ENCODE data around the gene ZNF30. TPM values are rescaled to one million over a fixed set of nuclear protein-coding genes. Genes with fewer than 3 reads are reported as not detected.
"Not testable (repeated sequence)": the region's sequence is repeated elsewhere in the genome, so short reads cannot be mapped to it uniquely, and the experiment has no call there.

Gene ZNF30
- polyA plus RNA-seq, 3 donors: 7.0 to 8.5 (median 7.8) TPM

- no peak for DNase-seq (ENCODE audit: low read depth in 3 of 3, low spot score in 2 of 3)
Observed at GRCh38 chr19:34959021-34959420, 32.3 kb downstream of the ZNF30 start.

DNA sequence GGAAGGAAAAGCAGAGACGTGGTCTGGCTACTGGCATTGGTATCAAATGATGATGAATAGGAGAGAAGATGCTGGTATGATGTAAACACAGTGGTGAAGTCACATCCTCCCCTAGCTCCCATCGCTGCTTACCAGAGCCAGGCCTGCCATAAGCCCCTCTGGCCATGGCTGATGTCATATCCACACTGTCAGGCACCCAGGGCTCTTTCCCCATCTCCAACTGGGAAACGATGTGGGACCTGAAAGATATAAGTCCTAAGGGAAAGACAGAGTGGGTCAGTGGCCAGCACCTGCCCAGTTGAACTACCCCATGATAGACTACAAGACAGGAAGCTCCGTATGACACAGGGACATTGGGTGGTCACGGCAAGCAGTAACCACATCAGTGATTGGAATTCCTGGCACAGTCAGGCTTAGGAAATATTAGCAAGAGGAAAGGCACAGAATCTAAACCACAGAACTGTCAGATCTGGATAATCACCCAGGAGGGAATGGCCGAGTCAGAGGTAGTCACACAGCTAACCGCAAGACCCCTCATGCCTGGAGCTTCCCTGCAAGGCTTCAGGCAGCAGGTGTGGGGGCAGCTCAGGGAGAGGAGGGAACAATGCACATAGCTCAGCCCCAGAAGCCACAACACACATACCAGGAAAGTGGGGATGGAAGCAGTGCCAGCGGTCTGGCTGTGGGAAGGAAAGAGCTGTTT, 33.6 kb downstream of the ZNF30 start:
- no peak for DNase-seq (ENCODE audit: low read depth in 3 of 3, low spot score in 2 of 3)

DNA sequence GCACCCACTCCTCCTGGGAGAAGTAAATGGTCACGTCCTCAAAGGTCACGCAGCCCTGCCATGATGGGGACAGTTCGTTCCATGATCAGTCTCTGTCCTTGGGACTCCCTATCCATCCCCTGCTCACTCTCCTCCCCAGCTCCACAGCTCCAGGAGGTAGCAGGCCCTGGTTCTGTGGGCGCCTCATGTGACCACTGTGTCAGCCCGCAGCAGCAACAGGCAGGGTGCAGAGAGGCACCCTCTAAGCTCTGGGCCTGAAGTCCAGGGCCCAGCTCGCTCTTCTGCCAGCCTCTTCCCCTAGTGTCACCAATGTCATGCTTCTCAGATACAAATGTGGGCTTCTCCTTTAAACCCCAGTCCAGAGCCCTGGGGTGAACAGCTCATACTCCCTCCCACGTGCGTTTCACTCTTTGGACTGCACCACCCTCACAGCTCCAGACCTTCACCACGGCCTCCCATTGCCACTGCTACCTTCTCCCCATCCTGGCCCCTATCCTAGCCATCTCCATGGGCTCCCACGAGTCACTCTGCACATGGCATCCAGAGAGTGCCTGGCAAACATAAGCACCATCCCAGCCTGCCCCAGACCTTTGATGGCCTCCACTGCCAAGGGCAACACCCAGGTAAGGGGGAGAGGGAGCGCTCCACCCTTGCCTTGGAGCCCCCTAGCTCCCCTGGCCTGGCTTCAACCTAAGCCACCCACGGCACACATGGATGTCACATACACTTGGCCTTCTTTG, 34.4 kb downstream of the ZNF30 start:
- DNase-seq (ENCODE audit: low read depth in 3 of 3, low spot score in 2 of 3): no peak

GRCh38 chr19:34961775-34962686, 35.3 kb downstream of the ZNF30 start:
- no peak for DNase-seq (ENCODE audit: low read depth in 3 of 3, low spot score in 2 of 3)

DNA sequence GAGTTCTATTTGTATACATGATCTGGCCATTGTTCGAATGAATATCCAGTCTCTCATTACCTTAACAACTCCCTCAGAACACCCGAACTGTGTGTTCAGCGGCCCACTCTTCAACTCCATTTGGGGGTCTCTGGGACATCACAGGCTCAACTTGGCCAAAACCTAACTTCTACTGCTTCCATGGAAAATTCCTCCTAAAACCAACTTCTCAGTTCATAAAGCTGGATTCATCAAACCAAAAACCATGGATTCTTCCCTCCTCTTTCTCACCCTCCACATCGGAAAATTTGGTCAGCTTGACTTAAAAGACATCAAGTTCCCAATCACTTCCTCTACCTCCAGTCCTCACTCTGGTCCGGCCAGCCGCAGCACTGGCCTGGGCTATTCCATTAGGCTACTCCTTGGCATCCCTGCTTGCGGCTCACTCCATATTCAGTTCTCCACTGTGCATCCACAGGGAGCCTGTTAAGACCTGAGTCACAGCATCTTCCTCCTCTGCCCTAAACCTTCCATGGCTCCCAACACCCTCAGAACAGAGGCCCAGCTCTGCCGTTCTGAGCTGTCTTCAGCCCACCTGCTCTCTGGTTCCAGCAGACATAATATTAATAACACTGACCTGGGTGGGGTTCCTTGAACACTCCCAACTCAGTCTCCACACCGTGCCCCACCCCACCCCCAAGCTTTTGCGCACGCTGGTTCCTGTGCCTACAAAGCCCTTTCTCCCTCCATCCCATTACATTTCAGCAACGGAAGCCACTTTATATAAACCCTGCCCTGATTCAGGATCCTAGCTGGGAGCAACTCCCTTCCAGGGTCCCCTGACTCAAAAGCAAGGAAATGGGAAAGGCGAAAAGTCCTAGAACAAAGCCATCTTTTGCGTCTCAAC, 36.2 kb downstream of the ZNF30 start:
- no peak for DNase-seq (ENCODE audit: low read depth in 3 of 3, low spot score in 2 of 3)

- DNase-seq (ENCODE audit: low read depth in 3 of 3, low spot score in 2 of 3): peak in 2 of 3 donors; percentile 36 to 50
Observed at GRCh38 chr19:34963573-34964406, 37.1 kb downstream of the ZNF30 start, which contains the start of gene ZNF792. Gene ZNF792, minus strand, starts transcription at chr19:34964229. Its CDS starts 567 bp downstream, at chr19:34963662.

DNA sequence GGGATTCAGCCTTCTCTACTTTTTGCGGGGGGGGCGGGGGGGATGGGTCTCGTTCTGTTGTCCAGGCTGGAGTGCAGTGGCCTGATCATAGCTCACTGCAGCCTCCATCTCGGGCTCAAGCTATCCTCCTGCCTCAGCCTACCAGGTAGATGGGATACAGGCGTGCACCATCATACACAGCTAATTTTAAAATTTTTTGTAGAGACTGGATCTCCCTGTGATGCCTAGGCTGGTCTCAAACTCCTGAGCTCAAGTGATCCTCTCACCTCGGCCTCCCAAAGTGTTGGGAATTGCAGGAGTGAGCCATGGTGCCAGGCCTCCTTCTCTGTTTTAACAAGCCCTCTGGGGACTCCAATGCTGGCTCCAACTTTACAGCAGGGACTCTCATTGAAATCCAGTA, 37.9 kb downstream of the ZNF30 start:
- no peak for DNase-seq (ENCODE audit: low read depth in 3 of 3, low spot score in 2 of 3)

GRCh38 chr19:34965505-34965904, 38.8 kb downstream of the ZNF30 start:
- DNase-seq (ENCODE audit: low read depth in 3 of 3, low spot score in 2 of 3): not testable (repeated sequence)

GRCh38 chr19:34967551-34967950, 40.8 kb downstream of the ZNF30 start:
- DNase-seq (ENCODE audit: low read depth in 3 of 3, low spot score in 2 of 3): no peak

DNA sequence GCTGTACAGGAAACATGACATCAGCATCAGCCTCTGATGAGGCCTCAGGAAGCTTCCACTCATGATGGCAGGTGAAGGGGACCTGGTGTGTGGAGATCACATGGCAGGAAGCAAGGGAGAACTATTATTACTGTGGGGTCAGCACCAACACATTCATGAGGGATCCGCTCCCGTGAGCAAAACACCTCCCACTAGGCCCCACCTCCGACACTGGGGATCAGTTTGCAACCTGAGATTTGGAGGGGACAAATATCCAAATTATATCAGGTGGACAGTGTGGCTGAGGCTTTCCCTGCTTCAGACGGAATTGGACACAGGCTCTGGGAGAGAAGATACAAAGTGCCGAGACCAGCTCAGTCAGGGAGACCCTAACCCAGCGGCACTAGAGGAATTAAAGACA, 43.0 kb downstream of the ZNF30 start:
- no peak for DNase-seq (ENCODE audit: low read depth in 3 of 3, low spot score in 2 of 3)

DNA sequence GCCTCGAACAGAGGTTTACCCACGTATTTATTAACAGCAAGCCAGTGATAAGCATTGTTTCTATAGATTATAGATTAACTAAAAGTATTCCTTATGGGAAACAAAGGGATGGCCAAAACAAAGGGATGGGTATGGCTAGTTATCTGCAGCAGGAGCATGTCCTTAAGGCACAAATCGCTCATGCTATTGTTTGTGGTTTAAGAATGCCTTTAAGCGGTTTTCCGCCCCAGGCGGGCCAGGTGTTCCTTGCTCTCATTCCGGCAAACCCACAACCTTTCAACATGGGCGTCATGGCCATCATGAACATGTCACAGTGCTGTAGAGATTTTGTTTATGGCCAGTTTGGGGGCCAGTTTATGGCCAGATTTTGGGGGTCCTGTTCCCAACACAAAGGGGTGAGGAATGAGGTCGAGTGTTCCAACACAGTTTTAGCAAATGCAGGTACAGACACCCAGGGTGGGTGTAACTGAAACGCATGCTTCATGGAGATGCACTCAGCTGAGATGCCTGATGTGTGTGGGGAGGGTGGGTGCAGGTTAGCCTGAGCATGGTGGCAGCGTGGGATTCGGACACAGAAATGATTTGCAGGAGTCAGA, 43.6 kb downstream of the ZNF30 start:
- DNase-seq (ENCODE audit: low read depth in 3 of 3, low spot score in 2 of 3): not testable (repeated sequence)

DNA sequence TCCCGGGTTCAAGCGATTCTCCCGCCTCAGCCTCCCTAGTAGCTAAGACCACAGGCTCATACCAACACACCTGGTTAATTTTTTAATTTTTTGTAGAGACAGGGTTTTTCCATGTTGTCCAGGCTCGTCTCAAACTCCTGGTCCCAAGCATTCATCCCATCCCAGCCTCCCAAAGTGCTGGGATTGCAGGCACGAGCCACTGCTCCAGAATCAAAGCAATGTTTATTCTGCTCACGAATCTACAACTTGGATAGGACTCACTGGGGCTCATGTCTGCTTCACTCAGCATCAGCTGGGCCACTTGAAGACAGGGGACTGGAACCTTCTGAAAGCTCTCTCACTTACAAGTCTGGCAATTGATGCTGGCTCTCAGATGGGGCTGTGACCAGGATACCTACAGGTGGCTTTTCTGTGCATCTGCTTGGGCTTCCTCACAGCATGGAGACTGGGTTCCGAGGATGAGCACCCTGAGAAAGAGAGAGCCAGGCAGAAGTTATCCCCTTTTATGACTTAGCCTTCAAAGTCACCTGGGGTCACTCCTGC, 45.5 kb downstream of the ZNF30 start:
- no peak for DNase-seq (ENCODE audit: low read depth in 3 of 3, low spot score in 2 of 3)

- no peak for DNase-seq (ENCODE audit: low read depth in 3 of 3, low spot score in 2 of 3)
Observed at GRCh38 chr19:34974646-34975045, 47.9 kb downstream of the ZNF30 start.

DNA sequence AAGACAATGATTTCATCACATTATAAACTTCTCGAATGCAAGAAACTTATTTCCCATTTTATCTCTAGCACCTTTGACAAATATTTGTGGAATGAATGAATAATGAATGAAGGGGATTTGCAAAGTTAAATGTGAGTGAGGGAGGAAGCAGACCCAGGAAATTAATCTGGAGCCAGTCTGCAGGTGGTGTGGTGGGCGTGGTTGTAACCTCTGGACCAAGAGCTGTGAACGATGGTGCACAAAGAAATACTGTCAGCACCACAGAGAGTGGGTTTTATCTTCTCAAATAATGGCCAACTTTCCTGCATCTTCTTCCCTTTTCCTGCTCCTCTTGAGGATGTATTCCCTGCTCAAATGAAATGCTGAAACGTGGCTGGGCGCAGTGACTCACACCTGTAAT, 48.4 kb downstream of the ZNF30 start:
- DNase-seq (ENCODE audit: low read depth in 3 of 3, low spot score in 2 of 3): no peak

GRCh38 chr19:34976611-34977010, 49.9 kb downstream of the ZNF30 start:
- DNase-seq (ENCODE audit: low read depth in 3 of 3, low spot score in 2 of 3): no peak

DNA sequence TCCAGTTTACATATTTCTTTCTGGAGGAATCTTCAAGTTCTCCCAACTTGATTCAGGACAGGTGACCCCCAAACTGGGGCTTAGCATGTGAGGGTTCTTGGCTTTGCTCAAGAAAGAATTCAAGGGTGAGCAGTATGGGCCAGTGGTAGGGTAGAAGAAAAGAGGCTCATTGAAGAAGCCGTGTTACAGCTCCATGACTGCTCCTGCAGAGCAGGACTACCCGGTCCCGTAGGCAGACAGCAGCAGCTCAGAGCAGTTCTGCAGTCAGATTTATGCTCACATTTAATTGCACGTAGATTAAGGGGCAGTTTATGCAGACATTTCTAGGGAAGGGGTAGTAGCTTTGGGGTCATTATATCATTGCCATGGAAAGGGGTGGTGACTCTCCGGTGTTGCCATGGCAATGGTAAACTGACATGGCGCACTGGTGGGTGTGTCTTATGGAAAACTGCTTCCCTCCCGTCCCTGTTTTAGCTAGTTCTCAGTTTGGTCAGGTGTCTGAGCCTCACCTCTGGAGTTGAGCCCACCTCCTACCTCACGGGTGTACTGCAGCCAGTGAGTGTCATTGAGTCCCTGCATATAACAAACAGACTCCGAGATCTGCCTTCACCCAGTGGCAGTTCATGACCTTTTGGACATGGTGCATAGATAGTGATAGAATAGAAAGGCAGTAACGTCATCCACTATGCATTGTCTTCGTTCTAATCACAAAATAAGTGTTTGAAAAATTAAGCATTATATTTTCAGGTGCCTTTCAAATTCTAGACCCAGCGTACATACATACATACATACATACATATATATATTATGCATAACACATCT, 53.3 kb downstream of the ZNF30 start:
- DNase-seq (ENCODE audit: low read depth in 3 of 3, low spot score in 2 of 3): no peak

- no peak for DNase-seq (ENCODE audit: low read depth in 3 of 3, low spot score in 2 of 3)
Observed at GRCh38 chr19:34982275-34982674, 55.6 kb downstream of the ZNF30 start.

DNA sequence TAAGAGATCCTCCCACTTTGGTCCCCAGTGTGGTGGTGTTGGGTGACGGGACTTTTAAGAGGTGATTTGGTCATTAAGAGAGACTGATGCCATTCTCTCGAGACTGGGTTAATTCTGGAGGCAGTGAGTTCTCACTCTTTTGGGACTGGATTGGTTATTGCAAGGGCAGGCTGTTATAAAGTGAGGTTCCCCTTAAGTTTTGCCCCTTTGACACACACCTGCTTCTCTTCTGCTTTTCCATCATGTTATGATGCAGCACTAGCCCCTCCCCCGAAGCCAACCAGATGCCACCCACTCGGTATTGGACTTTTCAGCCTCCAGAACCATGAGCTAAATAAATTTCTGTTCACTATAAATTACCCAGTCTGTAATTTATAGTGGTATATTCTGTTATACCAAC, 57.1 kb downstream of the ZNF30 start:
- no peak for DNase-seq (ENCODE audit: low read depth in 3 of 3, low spot score in 2 of 3)

All from right renal cortex interstitium (tissue), 3 donors.